ENCODE data around the gene SLC35F1.

DNA sequence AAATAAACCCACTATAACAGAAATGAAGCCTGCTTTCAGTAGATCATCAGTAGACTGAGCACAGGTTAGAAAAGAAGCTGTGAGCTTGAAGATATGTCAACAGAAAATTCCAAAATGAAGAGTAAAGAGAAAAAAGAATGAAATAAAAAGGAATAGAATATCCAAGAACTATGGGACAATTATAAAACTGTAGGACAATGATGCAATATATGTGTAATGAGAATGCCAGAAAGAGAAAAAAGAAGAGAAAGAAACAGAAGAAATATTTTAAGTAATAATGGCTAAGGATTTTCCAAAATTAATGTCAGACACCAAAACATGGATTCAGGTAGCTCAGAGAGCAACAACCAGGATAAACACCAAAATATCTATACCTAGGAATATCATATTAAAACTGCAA, 449.6 kb downstream of the SLC35F1 start:
- TF ChIP-seq, protein P1, sequence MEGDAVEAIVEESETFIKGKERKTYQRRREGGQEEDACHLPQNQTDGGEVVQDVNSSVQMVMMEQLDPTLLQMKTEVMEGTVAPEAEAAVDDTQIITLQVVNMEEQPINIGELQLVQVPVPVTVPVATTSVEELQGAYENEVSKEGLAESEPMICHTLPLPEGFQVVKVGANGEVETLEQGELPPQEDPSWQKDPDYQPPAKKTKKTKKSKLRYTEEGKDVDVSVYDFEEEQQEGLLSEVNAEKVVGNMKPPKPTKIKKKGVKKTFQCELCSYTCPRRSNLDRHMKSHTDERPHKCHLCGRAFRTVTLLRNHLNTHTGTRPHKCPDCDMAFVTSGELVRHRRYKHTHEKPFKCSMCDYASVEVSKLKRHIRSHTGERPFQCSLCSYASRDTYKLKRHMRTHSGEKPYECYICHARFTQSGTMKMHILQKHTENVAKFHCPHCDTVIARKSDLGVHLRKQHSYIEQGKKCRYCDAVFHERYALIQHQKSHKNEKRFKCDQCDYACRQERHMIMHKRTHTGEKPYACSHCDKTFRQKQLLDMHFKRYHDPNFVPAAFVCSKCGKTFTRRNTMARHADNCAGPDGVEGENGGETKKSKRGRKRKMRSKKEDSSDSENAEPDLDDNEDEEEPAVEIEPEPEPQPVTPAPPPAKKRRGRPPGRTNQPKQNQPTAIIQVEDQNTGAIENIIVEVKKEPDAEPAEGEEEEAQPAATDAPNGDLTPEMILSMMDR (IDR thresholded peaks at IDR 0.05): no peak
- TF ChIP-seq POLR2A (IDR thresholded peaks at IDR 0.05) (no peak), EP300 (IDR thresholded peaks at IDR 0.05) (no peak)
